Keratinocyte (primary cell): ENCODE results near the gene SDK1. TPM values are rescaled to one million over a fixed set of nuclear protein-coding genes. Genes with fewer than 3 reads are reported as not detected.

Experiments used
- DNase-seq: peaks from one replicate; pipeline ENCODE4 v3.0.0-alpha.2; 2011; ENCODE audit warnings: low read depth, missing footprints, low spot score
- FAIRE-seq: peaks from 2 replicates; lab custom pipeline; 2011; peaks lifted over from hg19 to GRCh38; lab: Jason Lieb, UNC
- H2AFZ ChIP-seq: 2 replicates; pipeline ENCODE4 v1.6.0; 2012; ENCODE audit warnings: low read length, control low read depth, inconsistent platforms; ENCODE audit not compliant: control insufficient read depth
- H3K27ac ChIP-seq: 2 replicates; pipeline ENCODE4 v1.5.1; 2011; ENCODE audit warnings: low read length; ENCODE audit not compliant: control insufficient read depth, insufficient read depth
- H3K27me3 ChIP-seq: 3 replicates; pipeline ENCODE4 v1.6.0; 2011; ENCODE audit warnings: low read length; ENCODE audit not compliant: control insufficient read depth, insufficient read depth; ENCODE audit errors: extremely low read depth
- H3K36me3 ChIP-seq, 2 experiments: 2 replicates in 1 of 2; 3 replicates in 1 of 2; pipeline ENCODE4 v1.5.1; 2011; ENCODE audit warnings: low read length in 2 of 2, mild to moderate bottlenecking in 1 of 2; ENCODE audit not compliant: control insufficient read depth in 2 of 2, insufficient read depth in 2 of 2; ENCODE audit errors: extremely low read depth in 1 of 2
- H3K4me1 ChIP-seq: 3 replicates; pipeline ENCODE4 v1.5.1; 2011; ENCODE audit warnings: low read length; ENCODE audit not compliant: control insufficient read depth, insufficient read depth; ENCODE audit errors: extremely low read depth
- H3K4me2 ChIP-seq: 3 replicates; pipeline ENCODE4 v1.6.0; 2011; ENCODE audit warnings: low read depth, low read length; ENCODE audit not compliant: control insufficient read depth, insufficient read depth; ENCODE audit errors: extremely low read depth
- H3K4me3 ChIP-seq, 3 experiments: fragments of 200-600 bp in 1 of 3; sonication (generic) in 1 of 3; 2 replicates in 2 of 3; 3 replicates in 1 of 3; pipeline ENCODE4 v1.5.1; 2011 to 2016; ENCODE audit warnings: low read length in 3 of 3, mild to moderate bottlenecking in 3 of 3, control low read depth in 2 of 3, inconsistent platforms in 1 of 3, low read depth in 1 of 3, mixed read lengths in 1 of 3, mixed run types in 1 of 3, moderate library complexity in 1 of 3; ENCODE audit not compliant: control insufficient read depth in 2 of 3, insufficient read depth in 2 of 3; ENCODE audit errors: extremely low read depth in 1 of 3
- H3K79me2 ChIP-seq: 2 replicates; pipeline ENCODE4 v1.6.0; 2012; ENCODE audit warnings: low read length; ENCODE audit not compliant: control insufficient read depth, insufficient read depth
- H3K9ac ChIP-seq: 3 replicates; pipeline ENCODE4 v1.6.0; 2011; ENCODE audit warnings: low read length; ENCODE audit not compliant: control insufficient read depth, insufficient read depth; ENCODE audit errors: extremely low read depth
- H3K9me1 ChIP-seq: 3 replicates; pipeline ENCODE4 v1.6.0; 2011; ENCODE audit warnings: low read length; ENCODE audit not compliant: control insufficient read depth, insufficient read depth; ENCODE audit errors: extremely low read depth
- H3K9me3 ChIP-seq: 2 replicates; pipeline ENCODE4 v1.5.1; 2012; ENCODE audit warnings: low read depth, low read length; ENCODE audit not compliant: control insufficient read depth
- H4K20me1 ChIP-seq: 3 replicates; pipeline ENCODE4 v1.6.0; 2011; ENCODE audit warnings: low read length; ENCODE audit not compliant: control insufficient read depth, insufficient read depth; ENCODE audit errors: extremely low read depth
- EZH2 ChIP-seq: IDR thresholded peaks from one replicate; pipeline ENCODE4 v1.6.1; 2012; ENCODE audit warnings: inconsistent platforms, mild to moderate bottlenecking, low read length, moderate library complexity
- dilution Hi-C: fragments of 300-500 bp; cut with MboI; formaldehyde crosslinking; loops from one replicate; pipeline ENCODE4 v1.7.0; 2020; ENCODE audit warnings: low sequenced_read_pairs; ENCODE audit not compliant: extremely low pct_ligation_motif_present
- polyA plus RNA-seq, 5 experiments: library from polyadenylated mRNA; depleted of rRNA in 3 of 5; stranded (reverse) in 3 of 5; stranded (forward) in 1 of 5; unstranded in 1 of 5; fragments of >200 nt; gene quantifications; 1 replicate in 1 of 5; 2 replicates in 3 of 5; 3 replicates in 1 of 5; pipeline versions ENCODE4 v1.2.1 to v1.2.3, GENCODE V29; 2011 to 2012; ENCODE audit warnings: missing spikeins in 2 of 5, low read depth in 1 of 5, low replicate concordance in 1 of 5
- TF ChIP-seq, protein P1 (sequence below), 3 experiments: IDR thresholded peaks in 1 of 3; conservative IDR thresholded peaks in 1 of 3; optimal IDR thresholded peaks in 1 of 3; 2 replicates in 2 of 3; 3 replicates in 1 of 3; pipeline versions ENCODE3 to v1.5.1; 2011; ENCODE audit warnings: low read length in 3 of 3, mild to moderate bottlenecking in 3 of 3, moderate library complexity in 2 of 3, control low read depth in 1 of 3, inconsistent platforms in 1 of 3; ENCODE audit not compliant: insufficient read depth in 2 of 3; ENCODE audit errors: extremely low read depth in 1 of 3

The SDK1 gene
- polyA plus RNA-seq, 1 donor (not counting 4 experiments of a cell fraction or from before 2014, with no cell fraction given): 0.66 TPM

DNA sequence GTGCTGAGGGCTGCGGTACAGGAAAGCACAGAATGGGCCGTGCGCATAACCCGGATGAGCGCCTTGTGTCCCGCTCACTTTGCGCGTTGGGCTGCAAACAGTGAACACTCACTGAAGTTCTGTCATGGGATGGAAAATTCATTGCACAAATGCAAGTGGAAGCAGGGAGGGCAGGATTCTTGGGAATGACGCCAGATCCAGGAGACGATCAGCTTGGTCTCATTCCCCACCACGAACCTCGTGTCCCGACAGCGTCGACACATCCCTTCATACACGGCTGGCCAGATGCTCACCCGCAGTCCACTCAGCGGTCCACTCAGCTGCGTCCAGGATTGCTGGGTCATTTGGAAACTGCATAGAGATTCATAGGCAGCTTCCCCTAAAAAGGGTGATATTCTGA lies 607.1 kb downstream of the SDK1 start:
- Histone ChIP-seq H3K79me2 (no peaks in the 10 kb centered on the region), H3K4me3 (no peak overlapping the region), H3K27me3 (no peaks in the 10 kb centered on the region)

GRCh38 chr7:3909128-3909527 lies 608.1 kb downstream of the SDK1 start:
- H3K9me3 ChIP-seq: peaks cover 2% of the 10 kb centered on the region
- H3K79me2 ChIP-seq: no peaks in the 10 kb centered on the region
- DNase-seq (no peak), FAIRE-seq (no peak)
- no peak overlapping the region for H2AFZ ChIP-seq
- TF ChIP-seq, protein P1, sequence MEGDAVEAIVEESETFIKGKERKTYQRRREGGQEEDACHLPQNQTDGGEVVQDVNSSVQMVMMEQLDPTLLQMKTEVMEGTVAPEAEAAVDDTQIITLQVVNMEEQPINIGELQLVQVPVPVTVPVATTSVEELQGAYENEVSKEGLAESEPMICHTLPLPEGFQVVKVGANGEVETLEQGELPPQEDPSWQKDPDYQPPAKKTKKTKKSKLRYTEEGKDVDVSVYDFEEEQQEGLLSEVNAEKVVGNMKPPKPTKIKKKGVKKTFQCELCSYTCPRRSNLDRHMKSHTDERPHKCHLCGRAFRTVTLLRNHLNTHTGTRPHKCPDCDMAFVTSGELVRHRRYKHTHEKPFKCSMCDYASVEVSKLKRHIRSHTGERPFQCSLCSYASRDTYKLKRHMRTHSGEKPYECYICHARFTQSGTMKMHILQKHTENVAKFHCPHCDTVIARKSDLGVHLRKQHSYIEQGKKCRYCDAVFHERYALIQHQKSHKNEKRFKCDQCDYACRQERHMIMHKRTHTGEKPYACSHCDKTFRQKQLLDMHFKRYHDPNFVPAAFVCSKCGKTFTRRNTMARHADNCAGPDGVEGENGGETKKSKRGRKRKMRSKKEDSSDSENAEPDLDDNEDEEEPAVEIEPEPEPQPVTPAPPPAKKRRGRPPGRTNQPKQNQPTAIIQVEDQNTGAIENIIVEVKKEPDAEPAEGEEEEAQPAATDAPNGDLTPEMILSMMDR (optimal IDR thresholded peaks at IDR 0.05 in 1 of 3, IDR thresholded peaks at IDR 0.05 in 1 of 3, conservative IDR thresholded peaks at IDR 0.05 in 1 of 3; ENCODE audit: extremely low read depth in 1 of 3, insufficient read depth in 2 of 3, low read length in 3 of 3): no peak
- no peak for TF ChIP-seq EZH2
- no peaks in the 10 kb centered on the region for H3K27me3 ChIP-seq
- dilution Hi-C loops: no loop called here
- H3K4me1 ChIP-seq: peaks cover 15% of the 10 kb centered on the region
- no peak overlapping the region for H3K4me2 ChIP-seq
- no peak overlapping the region for H3K4me3 ChIP-seq
- no peaks in the 10 kb centered on the region for H3K36me3 ChIP-seq
- no peaks in the 10 kb centered on the region for H3K9me1 ChIP-seq
- H3K9ac ChIP-seq: no peak overlapping the region
- H3K27ac ChIP-seq: no peak overlapping the region
- H4K20me1 ChIP-seq: no peaks in the 10 kb centered on the region

More for the DNA sequence above, 607.1 kb downstream of the SDK1 start:
- Histone ChIP-seq H3K9ac (no peak overlapping the region), H3K4me1 (peaks cover 15% of the 10 kb centered on the region), H3K27ac (no peak overlapping the region), H3K36me3 (no peaks in the 10 kb centered on the region), H4K20me1 (no peaks in the 10 kb centered on the region), H2AFZ (no peak overlapping the region), H3K9me1 (no peaks in the 10 kb centered on the region), H3K9me3 (peaks cover 2% of the 10 kb centered on the region), H3K4me2 (no peak overlapping the region)
- FAIRE-seq: no peak
- DNase-seq: no peak
- no peak for TF ChIP-seq EZH2
- TF ChIP-seq, protein P1 (optimal IDR thresholded peaks at IDR 0.05 in 1 of 3, IDR thresholded peaks at IDR 0.05 in 1 of 3, conservative IDR thresholded peaks at IDR 0.05 in 1 of 3; ENCODE audit: extremely low read depth in 1 of 3, insufficient read depth in 2 of 3, low read length in 3 of 3): no peak
- dilution Hi-C loops: no loop called here
